GM18870 (cell line): ENCODE measurements around the gene OR13J1.

Experiments
- ATAC-seq: cut with Tn5 transposase; IDR thresholded peaks from one replicate; pipeline ENCODE4 v1.9.1; 2021; ENCODE audit warnings: moderate library complexity; ENCODE audit not compliant: unreplicated experiment

OR13J1 gene

DNA sequence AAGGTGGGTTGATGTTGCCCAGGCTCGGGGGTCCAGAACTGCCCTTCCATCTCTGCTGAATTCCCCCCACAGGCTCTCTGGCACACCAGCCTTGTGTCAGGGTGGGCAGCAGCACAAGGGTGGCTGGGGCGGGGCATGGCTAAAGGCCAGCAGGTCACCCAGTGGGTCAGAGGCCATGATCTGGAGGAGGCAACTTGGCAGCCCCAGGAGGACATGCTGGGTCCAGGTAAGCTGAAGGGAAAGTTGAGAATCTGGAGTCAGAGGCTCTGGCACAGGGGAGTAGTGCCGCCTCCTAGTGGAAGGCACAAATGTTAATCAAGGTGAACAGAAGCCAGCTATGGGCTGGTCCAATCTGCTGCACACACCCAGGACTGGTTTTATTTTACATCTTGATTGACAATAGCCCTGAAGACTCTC lies 35.0 kb downstream of the OR13J1 start:
- ATAC-seq: no peak

DNA sequence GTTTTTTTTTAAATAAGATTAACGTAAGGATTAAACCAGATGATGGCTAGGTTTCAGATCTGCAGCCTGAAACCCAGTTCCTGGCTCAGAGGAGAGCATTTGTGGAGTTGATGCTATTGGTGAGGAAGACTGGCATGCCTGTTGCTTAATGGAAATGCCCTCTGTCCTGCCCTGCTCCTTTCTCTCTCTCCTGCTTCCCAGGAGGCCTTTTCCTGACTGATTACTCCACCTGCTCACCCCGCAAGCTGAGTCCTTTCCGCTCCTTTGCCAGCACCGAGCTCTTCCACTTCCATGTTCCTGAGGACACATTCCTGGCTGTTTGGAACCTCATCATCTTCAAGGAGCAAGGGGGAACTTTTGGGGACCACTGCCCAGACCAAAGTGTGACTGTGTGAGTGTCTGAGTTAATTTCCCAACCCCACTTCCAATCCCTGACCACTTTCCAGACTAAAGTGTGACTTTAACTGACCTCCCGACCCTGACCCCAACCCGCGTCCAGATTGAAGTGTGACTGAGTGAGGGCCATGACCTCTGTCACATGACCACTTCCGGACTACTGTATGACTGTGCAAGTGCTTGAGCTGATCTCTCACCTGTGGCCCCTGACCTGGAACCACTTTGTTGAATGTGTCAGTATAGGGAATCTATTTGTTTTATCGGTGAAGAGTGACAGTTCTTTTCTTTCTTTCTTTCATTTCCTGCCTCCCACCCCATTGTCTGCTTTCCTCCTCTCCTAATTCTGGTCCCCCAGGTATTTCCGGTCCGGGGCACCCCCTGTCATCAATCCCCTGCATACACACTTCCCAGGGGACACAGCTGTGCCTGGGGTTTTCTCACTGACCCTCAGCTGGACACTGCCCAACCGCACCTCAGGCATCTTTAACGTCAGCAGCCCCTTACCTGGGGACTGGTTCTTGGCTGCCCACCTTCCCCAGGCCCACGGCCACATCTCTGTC lies 35.7 kb downstream of the OR13J1 start:
- no peak for ATAC-seq

DNA sequence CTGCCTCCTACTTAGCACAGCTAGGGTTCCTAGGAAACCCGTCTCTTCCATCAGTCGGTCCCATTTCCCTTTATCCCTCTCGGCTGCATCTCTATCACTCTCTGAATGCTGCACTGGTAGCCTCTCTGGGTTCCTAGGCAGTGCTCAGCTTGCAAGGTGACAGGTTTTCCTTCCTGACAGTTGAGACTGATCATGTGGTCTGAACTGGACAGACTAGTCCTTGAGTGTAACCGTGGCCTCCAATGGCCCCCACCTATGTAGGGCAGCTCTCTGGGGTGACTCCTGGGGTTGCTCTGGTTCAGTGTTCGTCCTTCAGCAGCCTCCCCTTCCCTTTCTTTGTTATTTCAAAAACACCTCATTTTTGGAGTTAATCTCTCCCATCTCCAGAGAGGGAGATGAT lies 37.4 kb downstream of the OR13J1 start:
- no peak for ATAC-seq

DNA sequence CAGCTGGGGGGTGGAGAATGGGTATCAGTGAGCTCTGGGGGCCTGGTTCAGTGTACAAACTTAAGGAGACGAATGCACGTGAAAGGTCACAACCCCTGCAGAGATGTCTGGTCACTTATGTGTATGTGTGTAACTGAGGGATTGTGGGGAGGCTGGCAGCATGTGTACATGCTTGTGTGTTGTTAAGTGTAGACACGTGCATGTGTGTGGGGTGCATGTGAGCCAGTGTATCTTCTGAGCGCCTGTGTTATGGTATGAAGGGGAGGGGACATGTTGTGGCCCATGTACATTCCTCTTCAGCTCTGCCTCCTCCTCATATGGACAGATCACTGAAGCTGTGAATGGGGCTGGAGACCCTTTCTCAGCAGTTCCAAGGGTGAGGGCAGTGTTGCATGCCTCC lies 39.2 kb downstream of the OR13J1 start:
- ATAC-seq: no peak

- ATAC-seq: no peak
These were observed 40.5 kb downstream of the OR13J1 start for GRCh38 chr9:35829764-35830096.

- ATAC-seq: no peak
These were observed 41.0 kb downstream of the OR13J1 start, which contains the start of gene TMEM8B for GRCh38 chr9:35829084-35829763. TMEM8B (plus strand) TSS chr9:35829228; CDS start chr9:35829448, 220 bp downstream.

GRCh38 chr9:35828716-35829083 lies 41.5 kb downstream of the OR13J1 start, which contains the start of gene FAM221B:
FAM221B (minus strand) TSS chr9:35828732; CDS start chr9:35826161, 2,571 bp downstream.
- ATAC-seq: no peak

DNA sequence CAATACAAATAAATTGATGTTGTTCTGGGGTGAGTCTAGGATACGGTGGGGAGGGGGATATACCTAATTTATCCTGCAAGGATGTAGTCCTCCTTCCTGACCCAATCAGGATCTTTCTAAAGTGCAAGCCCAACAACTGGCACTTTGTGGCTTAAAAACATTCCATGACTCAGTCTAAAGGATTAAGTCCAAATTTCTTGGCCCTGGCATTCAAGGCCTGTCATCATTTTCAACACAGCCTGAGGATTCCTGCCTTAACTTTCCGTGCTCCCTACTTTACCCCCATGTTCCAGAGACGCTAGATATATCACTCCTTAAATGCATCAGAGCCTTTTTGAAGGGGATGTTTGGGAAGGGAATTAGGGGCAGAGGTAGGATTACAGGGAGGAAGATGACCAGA lies 42.7 kb downstream of the OR13J1 start:
- ATAC-seq: no peak

- ATAC-seq: peak; percentile 61
These were observed 44.0 kb downstream of the OR13J1 start for GRCh38 chr9:35826071-35826701.

DNA sequence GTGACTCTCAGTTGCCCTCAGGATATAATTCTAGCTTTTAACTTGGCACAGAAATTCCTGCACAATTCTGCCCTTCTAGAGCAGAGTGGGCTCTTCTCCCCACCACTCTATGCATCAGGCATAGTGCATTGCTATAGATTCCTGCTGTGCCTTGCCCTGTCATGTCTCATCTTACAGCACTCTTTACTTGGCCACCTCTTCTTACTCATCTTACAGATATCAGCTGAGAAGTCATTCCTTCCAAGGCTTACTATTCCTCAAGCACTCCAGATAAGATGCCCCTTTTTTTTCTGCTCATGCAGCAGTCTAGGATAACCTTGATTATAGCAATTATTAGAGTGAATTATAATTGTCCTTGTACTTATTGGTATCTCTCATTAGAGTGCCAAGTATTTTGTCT lies 47.3 kb downstream of the OR13J1 start:
- ATAC-seq: no peak

GRCh38 chr9:35820076-35820475 lies 50.1 kb downstream of the OR13J1 start:
- ATAC-seq: no peak
